T1000 (cell line): ENCODE results near the gene TRIM8.
"Not testable (repeated sequence)": the region's sequence is repeated elsewhere in the genome, so short reads cannot be mapped to it uniquely, and the experiment has no call there.

Experiments used
- DNase-seq: peaks from one replicate; lab custom pipeline; 2025; ENCODE audit warnings: mixed read lengths; lab: John Stamatoyannopoulos, UW

The TRIM8 gene

GRCh38 chr10:102670871-102671434, 26.7 kb downstream of the TRIM8 start:
- DNase-seq = no peak

GRCh38 chr10:102673236-102673818, 29.0 kb downstream of the TRIM8 start:
- DNase-seq = no peak

- no peak for DNase-seq
These were observed 29.7 kb downstream of the TRIM8 start for GRCh38 chr10:102673819-102674511.

- no peak for DNase-seq
These were observed 30.3 kb downstream of the TRIM8 start for GRCh38 chr10:102674566-102674965.

GRCh38 chr10:102675011-102675665, 30.9 kb downstream of the TRIM8 start:
- no peak for DNase-seq

GRCh38 chr10:102675666-102676533, 31.6 kb downstream of the TRIM8 start:
- no peak for DNase-seq

GRCh38 chr10:102676534-102677315, 32.4 kb downstream of the TRIM8 start:
- DNase-seq = no peak

GRCh38 chr10:102677331-102678067, 33.2 kb downstream of the TRIM8 start:
- no peak for DNase-seq

GRCh38 chr10:102678068-102678400, 33.8 kb downstream of the TRIM8 start:
- DNase-seq = no peak

- DNase-seq = no peak
These were observed 34.6 kb downstream of the TRIM8 start for GRCh38 chr10:102678842-102679289.

GRCh38 chr10:102679596-102679995, 35.3 kb downstream of the TRIM8 start:
- no peak for DNase-seq

GRCh38 chr10:102681696-102682095, 37.4 kb downstream of the TRIM8 start:
- no peak for DNase-seq

GRCh38 chr10:102682416-102682815, 38.1 kb downstream of the TRIM8 start:
- DNase-seq = no peak

GRCh38 chr10:102682981-102683380, 38.7 kb downstream of the TRIM8 start:
- no peak for DNase-seq

GRCh38 chr10:102683736-102684135, 39.5 kb downstream of the TRIM8 start:
- no peak for DNase-seq

GRCh38 chr10:102691285-102692066, 47.2 kb downstream of the TRIM8 start:
- DNase-seq = no peak

- DNase-seq = not testable (repeated sequence)
These were observed 51.1 kb downstream of the TRIM8 start for GRCh38 chr10:102695401-102695800.

- no peak for DNase-seq
These were observed 52.5 kb downstream of the TRIM8 start for GRCh38 chr10:102696736-102697135.

GRCh38 chr10:102698894-102699293, 54.6 kb downstream of the TRIM8 start:
- no peak for DNase-seq

GRCh38 chr10:102701272-102701671, 57.0 kb downstream of the TRIM8 start:
- no peak for DNase-seq
